Upper lobe of left lung (tissue), 4 donors: ENCODE data around the gene TMSB15C.

ENCODE experiments used
- CTCF ChIP-seq, 6 experiments: fragments of 450-650 bp in 4 of 6; fragments of 200-600 bp in 2 of 6; sonication (generic) in 2 of 6; IDR thresholded peaks; one replicate each; pipeline ENCODE4 v1.5.1; 2016 to 2019; ENCODE audit warnings: antibody characterized with exemption in 6 of 6
- POLR2A ChIP-seq, 4 donors: fragments of 450-650 bp; IDR thresholded peaks; one replicate each; pipeline ENCODE4 v1.5.1; 2016 to 2017; ENCODE audit warnings: antibody characterized with exemption in 4 of 4, mild to moderate bottlenecking in 2 of 4
- POLR2AphosphoS5 ChIP-seq, 2 donors: sonication (generic); formaldehyde crosslinking; IDR thresholded peaks; one replicate each; pipeline ENCODE4 v1.5.1; 2017; ENCODE audit warnings: antibody characterized with exemption in 2 of 2

DNA sequence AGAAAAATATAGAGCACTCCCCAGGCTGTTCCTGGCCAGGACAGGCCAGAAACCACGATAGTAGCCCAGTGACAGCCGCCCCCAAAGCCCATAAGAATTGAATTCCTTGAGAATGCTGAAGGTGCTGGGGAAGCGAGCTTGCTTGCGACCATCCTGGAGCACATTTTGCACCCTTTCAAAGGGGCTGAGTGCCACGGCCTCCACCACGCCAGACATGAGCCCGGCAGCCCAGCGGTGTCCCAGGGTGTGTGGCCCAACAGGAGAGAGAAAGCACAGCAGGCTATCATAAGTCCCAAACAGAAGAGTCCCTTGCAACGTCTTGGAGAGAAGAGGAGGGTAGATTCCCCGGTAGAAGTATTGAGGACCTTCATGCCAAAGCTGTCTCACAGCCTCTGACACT is 28.6 kb upstream of the TMSB15C start:
- TF ChIP-seq POLR2A (IDR thresholded peaks at IDR 0.05) (no peak), POLR2AphosphoS5 (IDR thresholded peaks at IDR 0.05) (no peak), CTCF (IDR thresholded peaks at IDR 0.05) (no peak)
